NK-92 (cell line): ENCODE results near the gene PPFIBP2.

ENCODE experiments used
- DNase-seq: peaks from one replicate; lab custom pipeline; 2025; ENCODE audit not compliant: unreplicated experiment; lab: John Stamatoyannopoulos, UW

PPFIBP2 gene

DNA sequence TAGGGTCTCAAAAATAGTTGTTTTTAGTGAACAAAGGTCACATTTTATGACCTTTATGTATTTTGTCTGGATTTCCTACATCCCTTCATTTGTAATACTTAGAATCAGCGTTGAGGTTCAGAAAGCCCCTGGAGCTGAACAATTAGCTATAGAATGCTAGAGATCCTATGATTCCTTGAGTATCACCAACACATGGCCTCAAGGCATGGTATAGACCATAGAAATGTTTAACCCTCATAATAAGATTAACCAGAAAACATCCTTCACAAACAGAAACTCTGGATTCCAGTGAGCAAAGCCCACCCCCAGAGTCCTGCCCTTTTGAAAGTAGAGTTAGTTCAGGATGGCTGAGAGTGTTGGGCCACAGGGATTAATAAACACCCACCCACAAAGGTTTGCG is 82.2 kb downstream of the PPFIBP2 start:
- no peak for DNase-seq

DNA sequence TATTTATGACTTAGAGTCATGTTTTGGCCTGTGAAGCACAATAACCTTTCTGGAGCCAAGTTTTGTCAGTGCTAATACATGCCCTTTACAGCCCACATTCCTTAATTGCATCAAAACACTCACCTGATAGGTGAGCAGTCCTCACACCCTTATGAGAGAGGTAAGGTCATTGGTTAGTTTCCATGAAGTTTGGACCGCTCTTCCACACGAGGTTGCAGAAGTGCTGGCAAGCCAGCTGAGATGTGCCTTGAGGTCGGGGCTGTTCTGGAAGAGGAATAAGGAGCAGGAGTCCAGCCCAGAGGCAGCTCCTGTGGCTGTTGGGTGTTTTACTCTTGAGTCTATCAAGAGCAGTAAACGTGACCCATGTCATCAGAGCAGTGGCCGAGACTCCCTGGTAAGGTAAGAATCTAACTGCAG is 83.2 kb downstream of the PPFIBP2 start:
- DNase-seq: no peak

DNA sequence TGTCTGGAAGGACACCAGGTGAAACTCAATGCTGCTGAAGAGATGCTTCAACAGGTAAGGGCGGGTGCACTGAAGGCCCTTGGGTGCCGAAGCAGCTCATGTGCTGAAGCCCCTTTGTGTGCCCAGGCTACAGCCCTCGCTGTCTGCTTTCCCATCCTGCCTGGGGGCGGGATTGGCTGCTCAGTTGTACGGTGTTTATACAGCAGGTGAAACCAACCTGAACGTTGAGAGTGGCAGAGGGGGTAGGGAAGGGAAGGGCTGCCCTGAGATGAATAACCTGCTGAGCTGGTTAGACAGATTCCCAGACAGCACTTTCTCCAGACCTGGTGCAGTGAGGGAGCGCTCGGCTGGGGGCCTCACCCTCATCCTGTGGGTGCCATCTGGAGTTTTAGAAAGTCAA is 83.8 kb downstream of the PPFIBP2 start:
- DNase-seq: no peak

DNA sequence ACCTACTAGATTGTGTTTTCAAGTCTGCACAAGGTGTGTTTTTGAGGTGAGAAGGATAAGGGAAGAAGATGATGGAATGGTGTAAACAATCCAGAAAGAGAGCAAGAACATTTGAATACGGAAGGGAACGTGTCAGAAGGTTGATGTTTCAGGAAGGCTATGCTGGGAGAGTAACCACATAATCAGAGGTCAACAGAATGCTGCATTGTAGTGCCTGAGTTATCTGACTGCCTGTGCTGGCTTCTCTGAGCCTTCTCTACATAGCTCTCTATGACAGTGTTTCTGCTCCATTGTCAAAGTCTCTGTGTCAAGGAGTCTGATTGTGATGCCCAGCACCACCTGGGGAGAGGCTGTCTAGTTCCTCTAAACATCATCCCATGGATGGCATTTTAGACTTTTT is 85.4 kb downstream of the PPFIBP2 start:
- DNase-seq: no peak

DNA sequence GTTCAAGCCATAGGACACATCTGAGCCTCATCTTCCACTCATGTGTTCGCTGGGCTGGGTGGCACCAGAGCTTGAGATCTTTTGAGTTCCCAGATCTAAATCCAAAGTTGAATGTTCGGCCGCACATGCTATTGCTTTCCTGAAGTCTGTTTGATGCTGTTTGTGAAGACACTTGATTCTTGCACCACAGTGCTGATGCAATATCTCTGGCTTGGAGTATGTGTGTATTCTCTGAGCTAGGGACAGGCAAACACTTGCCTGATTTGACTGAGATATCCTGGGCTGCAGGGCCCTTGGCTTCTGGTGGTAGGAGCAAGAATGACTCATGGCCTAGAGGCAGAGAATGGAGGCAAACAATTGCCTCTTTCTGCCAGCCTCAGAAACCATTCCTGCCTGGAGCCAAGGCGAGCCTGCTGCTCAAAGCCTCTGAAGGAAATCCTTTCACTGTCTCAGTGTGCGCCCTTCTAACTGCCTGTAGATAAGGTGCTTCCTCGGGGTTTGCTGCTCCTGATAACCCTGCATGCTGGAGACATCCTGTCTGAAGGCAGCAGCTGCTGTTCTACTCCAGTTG is 86.5 kb downstream of the PPFIBP2 start:
- no peak for DNase-seq

DNA sequence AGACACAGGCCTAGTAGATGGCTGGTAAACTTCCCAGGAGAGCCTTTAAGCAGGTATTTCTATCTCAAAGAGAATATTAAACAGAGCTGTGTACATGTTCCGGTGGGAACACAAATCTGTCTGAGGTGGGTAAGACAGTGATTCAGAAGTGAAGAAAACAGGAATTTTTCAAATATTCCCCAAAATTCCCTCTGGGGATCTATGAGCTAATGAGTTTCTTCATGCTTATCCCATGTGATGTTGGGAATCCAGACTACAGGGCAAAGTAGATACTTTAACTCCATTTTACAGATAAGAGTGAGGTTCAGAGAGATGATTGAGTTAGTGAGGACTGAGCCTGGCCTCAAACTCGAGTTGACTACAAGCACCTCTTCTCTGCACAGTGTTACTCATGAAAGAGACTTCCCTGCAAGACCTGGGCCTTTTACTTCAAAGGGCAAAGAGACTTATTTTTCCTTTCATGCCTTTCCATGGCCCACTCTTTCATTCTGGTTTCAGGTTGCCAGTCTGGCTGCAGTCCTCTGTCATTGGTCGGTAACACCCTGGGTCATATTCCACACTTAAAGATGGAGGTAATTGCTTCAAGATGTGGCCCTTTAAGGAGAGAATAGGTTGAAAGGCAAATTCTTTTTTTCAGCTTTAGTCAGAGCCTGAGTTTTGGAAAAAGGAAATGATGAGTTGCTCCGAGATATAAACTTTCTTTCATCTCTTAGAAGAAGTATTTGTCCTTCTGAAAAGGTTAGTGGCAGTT is 89.4 kb downstream of the PPFIBP2 start:
- no peak for DNase-seq

DNA sequence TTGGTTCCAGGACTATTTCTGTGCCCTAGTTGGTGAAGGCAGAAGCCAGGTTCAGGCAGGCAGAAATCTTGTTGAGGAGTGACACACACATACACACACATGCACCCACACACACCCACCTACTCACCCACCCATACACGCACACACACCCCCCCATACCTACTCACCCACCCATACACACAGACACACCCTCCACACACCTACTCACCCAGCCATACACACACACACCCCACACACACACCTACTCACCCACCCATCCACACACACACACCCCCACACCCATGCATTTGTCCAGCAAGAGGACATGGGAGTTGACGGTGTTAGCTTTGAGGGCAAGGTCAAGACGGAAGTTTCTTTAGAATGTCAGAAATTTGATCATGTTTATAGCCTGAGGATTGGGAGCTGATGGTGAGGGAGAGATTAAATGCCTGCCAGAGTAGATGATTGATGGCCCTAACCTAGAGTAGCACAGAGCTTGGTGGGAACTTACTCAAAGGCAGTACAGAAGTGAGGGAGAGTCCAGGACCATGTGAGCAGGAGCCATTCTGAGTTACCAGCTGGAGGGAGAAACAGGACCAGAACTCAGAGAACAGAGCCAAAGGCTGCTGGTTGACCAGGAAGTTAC is 90.6 kb downstream of the PPFIBP2 start:
- DNase-seq: no peak

DNA sequence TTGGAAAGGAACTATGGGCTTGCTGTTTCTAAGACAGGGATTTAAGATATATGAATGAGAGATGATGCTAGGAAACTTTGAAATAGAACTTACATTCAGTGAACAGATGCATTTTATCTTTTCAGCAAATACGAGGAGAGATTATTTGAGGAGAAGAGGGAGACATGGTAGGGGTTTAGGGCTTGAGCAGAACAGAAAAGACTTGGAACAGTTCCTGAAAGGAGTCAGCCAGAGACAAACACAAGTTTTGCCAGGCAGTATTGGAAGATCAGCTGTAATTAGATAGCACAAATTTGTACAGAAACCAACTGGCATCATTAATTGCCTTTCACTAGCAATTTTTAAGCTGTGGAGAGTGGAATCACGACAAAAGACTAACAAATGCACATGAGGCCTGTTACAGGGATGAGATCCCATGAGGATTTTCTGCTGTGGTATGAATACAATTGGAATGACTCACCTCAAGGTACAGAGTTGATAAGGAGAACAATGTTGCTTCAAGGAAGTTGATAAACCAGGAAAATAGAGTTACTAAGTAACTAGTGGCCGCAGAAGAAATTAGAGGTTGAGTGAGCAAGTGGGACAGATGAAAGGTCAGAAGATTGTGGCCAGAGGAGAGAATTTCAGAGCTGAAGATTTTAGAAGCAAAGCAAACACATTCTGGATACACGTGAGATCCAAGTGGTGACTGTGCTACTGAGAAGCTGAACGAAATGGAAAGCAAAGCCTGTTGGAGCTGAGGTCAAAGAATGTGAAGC is 91.6 kb downstream of the PPFIBP2 start:
- DNase-seq: no peak

DNA sequence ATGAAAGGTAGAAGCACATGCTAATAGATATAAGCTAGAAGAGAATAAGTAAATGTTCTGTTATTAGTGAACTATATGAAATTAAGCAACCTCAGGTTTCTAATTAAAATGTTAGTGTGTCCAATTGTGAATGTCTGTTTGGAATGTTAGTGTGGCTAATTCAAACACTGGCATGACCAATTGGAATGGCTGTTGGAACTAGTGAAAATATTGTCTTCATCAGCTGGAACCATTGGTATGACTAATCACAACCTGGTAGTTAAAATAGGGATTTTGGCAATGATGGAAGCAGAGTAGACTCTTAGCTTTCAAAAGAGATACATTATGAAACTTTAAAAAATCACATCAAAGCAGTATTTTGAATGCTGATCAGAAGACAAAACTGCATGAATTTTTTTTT is 92.7 kb downstream of the PPFIBP2 start:
- DNase-seq: no peak

DNA sequence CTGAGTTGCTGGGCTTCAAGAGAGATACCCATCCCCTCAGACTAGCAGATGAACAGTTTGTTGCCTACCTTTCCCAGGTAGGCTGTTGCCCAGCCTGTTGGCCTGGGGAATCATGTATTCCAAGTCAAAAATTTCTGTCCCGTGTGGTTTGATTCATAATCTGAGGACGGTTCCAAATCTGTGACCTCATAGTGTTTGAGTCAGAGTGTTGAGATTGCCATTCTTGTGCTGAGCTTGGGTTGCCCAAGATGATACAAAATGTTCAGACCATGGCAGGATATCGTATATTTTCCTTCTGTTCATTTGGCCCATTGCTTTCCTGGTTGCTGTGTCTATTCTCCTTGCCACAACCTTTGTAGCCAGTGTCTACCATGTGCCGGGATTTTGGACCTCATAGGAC is 95.2 kb downstream of the PPFIBP2 start:
- no peak for DNase-seq

DNA sequence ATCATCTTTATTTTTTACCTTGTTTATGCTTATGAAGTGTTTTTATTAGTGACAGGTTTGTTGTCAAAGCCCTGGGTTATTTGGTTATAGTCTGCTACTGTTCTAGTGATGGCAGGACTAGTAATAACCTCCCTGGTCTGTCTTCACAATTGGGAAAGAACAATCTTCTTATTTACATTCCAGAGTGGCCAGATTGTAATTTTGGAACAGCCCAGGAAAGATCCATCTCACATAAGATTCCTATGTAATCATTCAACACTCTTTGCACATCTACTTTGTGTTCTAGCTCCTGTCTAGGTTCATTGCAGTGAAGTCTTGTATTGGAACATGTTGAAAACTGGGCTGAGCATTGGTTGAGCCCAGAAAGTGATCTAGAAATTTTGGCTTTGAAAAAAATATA is 95.7 kb downstream of the PPFIBP2 start:
- DNase-seq: no peak

DNA sequence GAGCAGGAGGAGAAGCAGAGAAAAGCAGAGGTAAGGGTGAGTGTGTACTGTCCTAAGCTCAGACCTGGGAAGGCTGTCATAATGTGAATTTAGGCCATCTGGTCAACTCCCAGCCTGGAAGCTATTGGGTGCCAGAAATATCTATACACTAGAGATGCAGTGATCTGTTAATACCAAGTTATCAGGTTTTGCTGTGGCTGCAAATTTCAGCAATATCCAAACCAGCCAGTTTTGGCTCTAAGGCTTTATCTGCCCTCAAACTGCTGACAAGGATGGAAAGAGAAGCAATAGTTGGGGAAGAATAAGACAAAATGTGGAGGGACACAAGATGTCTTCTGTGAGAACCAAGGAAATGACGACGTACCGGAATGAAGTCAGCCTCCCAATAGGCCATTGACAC is 96.6 kb downstream of the PPFIBP2 start:
- no peak for DNase-seq

DNA sequence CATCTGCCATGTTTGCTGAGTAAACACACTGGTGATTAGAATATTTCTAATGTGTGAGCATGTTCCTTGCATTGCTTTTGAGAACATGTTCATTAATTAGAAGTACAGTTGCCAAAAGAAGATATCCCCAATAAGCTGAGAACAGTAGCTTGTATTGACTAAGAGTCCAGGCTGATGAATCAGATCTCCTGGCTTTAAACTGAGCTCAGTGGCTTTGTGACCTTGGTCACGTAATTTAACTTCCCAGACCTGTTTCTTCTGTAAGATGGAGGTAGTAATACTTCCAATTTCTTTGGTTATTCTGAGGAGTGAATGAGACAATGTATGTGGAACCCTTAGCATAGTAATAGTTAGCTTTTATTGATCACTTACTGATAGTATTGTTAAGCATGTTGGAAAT is 97.6 kb downstream of the PPFIBP2 start:
- no peak for DNase-seq

DNA sequence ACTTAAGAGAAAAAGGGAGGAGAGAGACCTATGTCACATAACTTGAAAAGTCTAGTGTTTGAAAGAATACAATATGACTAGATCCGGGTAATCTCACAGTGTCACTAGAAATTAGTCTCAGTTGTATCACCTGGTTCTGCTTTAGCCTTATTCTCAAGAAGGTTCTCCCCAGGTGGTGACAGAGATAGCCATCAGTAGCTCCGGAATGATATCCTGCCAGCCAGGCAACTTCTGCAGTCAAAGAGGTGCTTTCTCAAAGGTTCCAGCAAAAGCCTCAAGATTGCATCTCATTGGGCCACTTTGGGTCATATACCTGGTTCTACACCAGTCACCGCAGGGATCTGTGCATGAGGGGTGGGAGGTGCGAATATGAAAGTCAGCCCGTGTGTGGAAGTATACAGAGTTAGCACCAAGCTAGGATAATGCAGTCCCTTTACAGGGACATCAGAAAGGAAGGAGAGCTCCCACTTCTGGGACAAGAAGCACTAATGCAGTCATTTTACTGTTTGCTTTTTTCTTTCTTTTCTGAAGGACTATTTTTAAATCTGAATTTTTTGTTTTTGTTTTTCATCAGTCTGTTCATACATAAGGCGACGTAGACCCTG is 98.4 kb downstream of the PPFIBP2 start:
- DNase-seq: no peak

DNA sequence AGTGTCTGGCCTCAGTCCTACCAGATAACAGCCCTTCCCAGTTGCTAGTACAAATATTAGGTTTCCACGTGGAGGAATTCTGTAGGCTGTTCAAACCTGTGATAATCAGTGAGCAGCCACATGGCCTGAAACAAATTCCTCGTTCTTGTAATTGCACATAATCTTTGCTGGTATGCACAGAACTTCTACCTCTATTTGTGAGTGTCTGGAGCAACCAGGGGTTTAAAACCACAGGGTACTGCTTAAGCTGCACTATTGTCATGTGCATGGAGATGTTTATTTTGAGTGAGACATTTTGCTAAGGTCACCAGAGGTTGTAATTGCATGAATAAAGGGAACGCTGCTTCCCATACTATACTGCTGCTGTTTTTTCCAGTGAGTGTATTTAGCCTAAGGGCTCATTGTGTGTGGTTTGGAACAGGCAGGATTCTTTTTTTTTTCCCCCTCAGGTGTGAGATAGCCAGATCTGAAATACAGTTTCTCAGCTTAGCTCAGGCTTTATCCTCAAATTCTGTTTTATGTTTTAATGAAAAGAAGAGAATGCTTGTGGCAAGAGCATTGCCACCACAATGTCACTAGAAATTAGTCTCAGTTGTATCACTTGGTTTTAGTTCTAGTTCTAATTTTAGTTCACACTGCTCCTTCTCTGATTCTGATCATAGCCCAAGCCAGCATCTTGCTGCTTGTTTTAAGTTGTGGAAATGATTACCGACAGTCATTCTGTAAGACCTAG is 99.0 kb downstream of the PPFIBP2 start:
- no peak for DNase-seq

DNA sequence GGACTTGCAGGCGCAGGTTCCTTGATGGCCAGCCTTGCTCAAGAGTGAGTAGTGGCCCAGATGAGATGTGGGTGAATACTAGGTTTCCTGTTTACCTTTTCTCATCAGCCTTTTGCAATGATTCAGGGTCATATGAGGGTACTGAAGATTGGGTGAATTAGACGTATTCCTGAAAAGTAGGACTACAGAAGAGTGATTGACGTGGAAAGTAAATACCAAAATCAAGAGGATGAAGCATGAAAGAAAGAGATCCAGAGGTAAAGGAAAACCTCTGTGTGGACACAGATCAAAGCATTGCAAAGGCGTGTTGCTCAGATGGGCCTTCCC is 99.6 kb downstream of the PPFIBP2 start:
- DNase-seq: no peak

DNA sequence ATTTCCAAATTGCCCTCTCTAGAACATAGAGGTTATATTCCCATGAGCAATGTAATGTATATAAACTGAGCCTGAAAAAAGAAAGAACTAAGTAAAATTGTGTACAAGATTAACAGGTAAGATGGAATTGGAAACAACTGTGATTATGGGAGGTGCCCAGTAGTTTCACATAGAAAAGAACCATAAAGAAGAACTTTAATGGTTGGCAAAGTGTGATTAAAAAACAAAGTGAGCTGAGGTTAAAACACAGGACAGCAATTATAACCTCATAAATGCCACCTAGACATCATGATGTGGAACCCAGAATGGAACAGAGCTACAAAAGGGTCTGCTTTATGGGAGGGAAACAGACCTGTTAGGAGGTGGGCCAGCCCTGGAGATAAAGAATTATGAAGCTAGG is 100.9 kb downstream of the PPFIBP2 start:
- no peak for DNase-seq

DNA sequence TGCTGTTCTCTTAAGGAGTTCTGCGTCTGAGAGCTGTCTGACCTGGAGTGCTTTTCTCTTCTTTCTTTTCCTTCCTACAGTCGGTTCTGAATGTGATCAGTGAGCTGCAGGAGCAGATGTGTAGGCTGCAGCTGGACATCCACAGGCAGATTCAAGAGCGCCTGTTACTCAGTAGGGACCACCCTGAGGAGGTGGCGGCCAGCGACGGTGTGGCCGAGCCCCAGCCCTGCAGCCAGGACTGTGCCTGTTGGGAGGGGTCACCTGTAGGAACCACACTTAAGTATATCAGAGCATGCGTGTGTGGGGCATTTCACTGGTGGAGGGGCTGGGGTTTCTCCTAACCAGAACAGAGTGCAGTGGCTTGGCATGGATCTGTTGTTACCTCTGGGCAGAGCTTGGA is 103.2 kb downstream of the PPFIBP2 start:
- no peak for DNase-seq

DNA sequence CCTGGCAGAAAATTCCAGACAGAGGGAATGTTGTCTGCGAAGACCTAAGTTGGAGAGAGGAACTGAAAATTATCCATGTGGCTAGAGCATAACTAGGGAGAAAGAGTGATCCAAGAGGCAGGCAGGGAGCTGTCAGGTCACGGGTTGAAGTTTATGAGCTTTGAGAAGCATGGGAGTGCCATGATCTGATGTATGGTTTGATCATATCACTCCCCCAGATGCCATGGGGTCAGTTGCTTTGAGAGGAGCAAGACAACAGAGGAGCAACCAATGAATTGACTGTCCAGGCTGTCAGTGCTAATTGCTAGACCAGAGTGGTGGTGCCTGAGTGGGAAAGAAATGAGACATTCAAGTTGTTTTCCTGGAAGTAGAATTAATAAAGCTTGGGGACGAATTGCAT is 105.5 kb downstream of the PPFIBP2 start:
- no peak for DNase-seq

DNA sequence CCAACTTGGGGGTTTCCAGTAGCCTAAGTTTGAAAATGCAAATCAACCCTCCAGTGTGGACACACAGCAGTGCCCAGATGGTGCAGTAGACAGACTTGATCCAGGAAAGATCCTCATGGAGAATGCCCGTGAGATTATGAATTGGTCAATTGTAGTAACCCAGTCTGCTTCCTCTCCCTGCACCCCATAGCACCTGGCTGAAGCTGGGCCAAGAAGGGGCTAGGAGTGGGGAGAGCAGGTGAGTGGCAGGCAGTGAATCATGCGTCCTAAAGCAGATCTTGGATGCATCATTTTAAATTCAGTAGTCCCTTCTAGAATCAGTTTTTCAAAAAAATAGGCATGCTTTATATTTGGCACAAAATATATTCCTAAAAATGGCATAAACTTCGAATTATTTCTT is 107.3 kb downstream of the PPFIBP2 start:
- DNase-seq: no peak

DNA sequence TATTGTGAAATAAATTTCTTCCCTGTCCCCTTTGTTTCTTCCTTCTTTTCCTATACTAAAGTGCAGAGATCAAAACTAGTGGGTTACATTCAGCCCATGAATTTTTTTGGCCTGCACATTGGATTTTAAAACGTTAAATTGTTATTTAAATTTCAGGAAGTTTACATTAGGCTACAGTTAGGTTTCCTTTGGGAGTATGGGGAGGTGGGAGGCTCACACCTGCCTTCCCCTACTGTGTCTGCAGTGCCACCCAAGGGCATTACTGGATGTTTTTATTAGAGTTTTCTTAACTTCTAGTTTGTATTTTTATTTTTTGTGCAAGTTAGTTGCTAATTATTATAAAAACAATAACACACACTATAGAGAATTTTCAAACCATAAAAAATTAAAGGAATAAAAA is 107.8 kb downstream of the PPFIBP2 start:
- DNase-seq: no peak
